Loucy (cell line): ENCODE data around the gene MYOD1.

Source experiments
- H2AFZ ChIP-seq: fragments of 200-600 bp; sonication (generic); 2 replicates; pipeline ENCODE4 v1.6.0; 2016; ENCODE audit warnings: antibody characterized with exemption, mild to moderate bottlenecking, low read length, moderate library complexity
- H3F3A ChIP-seq: fragments of 200-600 bp; 2 replicates; pipeline ENCODE4 v1.6.0; 2016; ENCODE audit warnings: antibody characterized with exemption, low read depth, mild to moderate bottlenecking
- H3K27me3 ChIP-seq: fragments of 200-600 bp; sonication (generic); 2 replicates; pipeline ENCODE4 v1.6.1; 2014; ENCODE audit warnings: low read length, mild to moderate bottlenecking; ENCODE audit not compliant: insufficient read depth, poor library complexity, severe bottlenecking
- H3K36me3 ChIP-seq: fragments of 200-600 bp; sonication (generic); 2 replicates; pipeline ENCODE4 v1.6.1; 2016; ENCODE audit warnings: low read length; ENCODE audit not compliant: insufficient read depth
- H3K4me1 ChIP-seq: fragments of 200-600 bp; sonication (generic); 2 replicates; pipeline ENCODE4 v1.5.1; 2014; ENCODE audit warnings: low read length, mild to moderate bottlenecking; ENCODE audit not compliant: insufficient read depth, poor library complexity, severe bottlenecking
- H3K4me2 ChIP-seq: fragments of 200-600 bp; sonication (generic); 2 replicates; pipeline ENCODE4 v1.6.0; 2014; ENCODE audit warnings: antibody characterized with exemption, low read length, low read depth, mild to moderate bottlenecking; ENCODE audit not compliant: poor library complexity, severe bottlenecking
- H3K4me3 ChIP-seq: fragments of 200-600 bp; sonication (generic); 2 replicates; pipeline ENCODE4 v1.5.1; 2014; ENCODE audit warnings: low read length, mild to moderate bottlenecking, mixed read lengths; ENCODE audit not compliant: poor library complexity, severe bottlenecking
- H3K79me2 ChIP-seq: fragments of 200-600 bp; sonication (generic); 2 replicates; pipeline ENCODE4 v1.6.1; 2014; ENCODE audit warnings: low read length; ENCODE audit not compliant: insufficient read depth
- H3K9ac ChIP-seq: fragments of 200-600 bp; sonication (generic); 2 replicates; pipeline ENCODE4 v1.6.0; 2014; ENCODE audit warnings: mild to moderate bottlenecking, low read depth, low read length, moderate library complexity; ENCODE audit not compliant: poor library complexity, severe bottlenecking
- H3K9me2 ChIP-seq: fragments of 200-600 bp; sonication (generic); replicated peaks from 2 replicates; pipeline ENCODE4 v1.6.1; 2016; ENCODE audit warnings: low read depth, low read length, mixed read lengths
- H3K9me3 ChIP-seq: fragments of 200-600 bp; sonication (generic); 2 replicates; pipeline ENCODE4 v1.6.1; 2014; ENCODE audit warnings: mild to moderate bottlenecking, antibody characterized with exemption, low read length, low read depth; ENCODE audit not compliant: insufficient read depth
- H4K20me1 ChIP-seq: fragments of 200-600 bp; sonication (generic); 2 replicates; pipeline ENCODE4 v1.6.0; 2014; ENCODE audit warnings: antibody characterized with exemption, low read length, mild to moderate bottlenecking; ENCODE audit not compliant: insufficient read depth, poor library complexity, severe bottlenecking
- CTCF ChIP-seq: fragments of 200-600 bp; sonication (generic); conservative IDR thresholded peaks from 2 replicates; pipeline ENCODE4 v1.5.1; 2014; ENCODE audit warnings: mild to moderate bottlenecking, antibody characterized with exemption, low read length
- EZH2phosphoT487 ChIP-seq: fragments of 200-600 bp; IDR thresholded peaks from 2 replicates; pipeline ENCODE4 v1.6.1; 2018; ENCODE audit warnings: antibody characterized with exemption, mild to moderate bottlenecking, moderate library complexity, borderline replicate concordance

MYOD1 gene

GRCh38 chr11:17735818-17736578, 16.6 kb downstream of the MYOD1 start:
- H4K20me1 ChIP-seq, result no peaks in the 10 kb centered on the region
- no peaks in the 10 kb centered on the region for H3K36me3 ChIP-seq
- H3K9me3 ChIP-seq, result no peaks in the 10 kb centered on the region
- H3F3A ChIP-seq, result no peaks in the 10 kb centered on the region
- H2AFZ ChIP-seq, result no peak overlapping the region
- no peaks in the 10 kb centered on the region for H3K4me1 ChIP-seq
- no peaks in the 10 kb centered on the region for H3K27me3 ChIP-seq
- H3K4me2 ChIP-seq, result no peak overlapping the region
- no peak overlapping the region for H3K9ac ChIP-seq
- no peaks in the 10 kb centered on the region for H3K9me2 ChIP-seq
- H3K79me2 ChIP-seq, result no peaks in the 10 kb centered on the region
- TF ChIP-seq CTCF (no peak), EZH2phosphoT487 (no peak)
- no peak overlapping the region for H3K4me3 ChIP-seq

GRCh38 chr11:17736579-17736893, 17.2 kb downstream of the MYOD1 start:
- Histone ChIP-seq H3K9me3 (no peaks in the 10 kb centered on the region), H3K4me1 (no peaks in the 10 kb centered on the region), H3K4me3 (no peak overlapping the region), H3F3A (no peaks in the 10 kb centered on the region), H3K79me2 (no peaks in the 10 kb centered on the region), H2AFZ (no peak overlapping the region), H4K20me1 (no peaks in the 10 kb centered on the region), H3K36me3 (no peaks in the 10 kb centered on the region), H3K4me2 (no peak overlapping the region), H3K9me2 (no peaks in the 10 kb centered on the region), H3K27me3 (no peaks in the 10 kb centered on the region), H3K9ac (no peak overlapping the region)
- TF ChIP-seq EZH2phosphoT487, result no peak
- TF ChIP-seq CTCF, result no peak

- H3F3A ChIP-seq, result no peaks in the 10 kb centered on the region
- H3K27me3 ChIP-seq, result no peaks in the 10 kb centered on the region
- H3K4me1 ChIP-seq, result no peaks in the 10 kb centered on the region
- TF ChIP-seq EZH2phosphoT487 (no peak), CTCF (no peak)
- H3K4me3 ChIP-seq, result no peak overlapping the region
- H3K4me2 ChIP-seq, result no peak overlapping the region
- no peaks in the 10 kb centered on the region for H3K36me3 ChIP-seq
- no peaks in the 10 kb centered on the region for H3K9me3 ChIP-seq
- no peak overlapping the region for H3K9ac ChIP-seq
- H3K79me2 ChIP-seq, result no peaks in the 10 kb centered on the region
- no peaks in the 10 kb centered on the region for H3K9me2 ChIP-seq
- H2AFZ ChIP-seq, result no peak overlapping the region
- no peaks in the 10 kb centered on the region for H4K20me1 ChIP-seq
Observed at GRCh38 chr11:17736930-17737817, 17.8 kb downstream of the MYOD1 start.
